H1 (cell line): ENCODE results near the gene STAMBP.

Experiments
- CHD2 ChIP-seq: IDR thresholded peaks from 2 replicates; pipeline ENCODE4 v1.6.1; 2012; ENCODE audit warnings: low read length, improper control_type of control experiment
- CTCF ChIP-seq, 3 experiments: IDR thresholded peaks; 1 replicate in 2 of 3; 2 replicates in 1 of 3; pipeline versions ENCODE4 v1.5.1 to v1.6.1; 2011; ENCODE audit warnings: low read length in 3 of 3, mild to moderate bottlenecking in 3 of 3, inconsistent platforms in 2 of 3, low read depth in 1 of 3, moderate library complexity in 1 of 3; ENCODE audit not compliant: insufficient read depth in 1 of 3; ENCODE audit errors: control extremely low read depth in 1 of 3
- FOSL1 ChIP-seq: IDR thresholded peaks from 2 replicates; pipeline ENCODE4 v1.6.1; 2011; ENCODE audit warnings: mild to moderate bottlenecking, low read depth, low read length, moderate library complexity; ENCODE audit not compliant: insufficient read depth

GRCh38 chr2:73908689-73909652, 80.2 kb downstream of the STAMBP start:
- TF ChIP-seq CHD2: no peak
- no peak for TF ChIP-seq CTCF (IDR thresholded peaks at IDR 0.05; ENCODE audit: control extremely low read depth in 1 of 3, insufficient read depth in 1 of 3, low read depth in 1 of 3, low read length in 3 of 3)
- no peak for TF ChIP-seq FOSL1
